Astrocyte of the hippocampus (primary cell): ENCODE measurements around the gene BLZF1.
"Not testable (repeated sequence)": the region's sequence is repeated elsewhere in the genome, so short reads cannot be mapped to it uniquely, and the experiment has no call there.

Source experiments
- DNase-seq: peaks from one replicate; pipeline ENCODE4 v3.0.0; 2011; ENCODE audit warnings: low read depth, low spot score

Gene BLZF1

GRCh38 chr1:169367686-169368405 lies at the start of gene BLZF1, which contains the start of gene NME7:
BLZF1 (plus strand) TSS chr1:169368195; CDS start chr1:169369523, 1,328 bp downstream.
NME7 (minus strand) TSS chr1:169367797; CDS start chr1:169367710, 87 bp downstream.
- DNase-seq, result peak; percentile 98

DNA sequence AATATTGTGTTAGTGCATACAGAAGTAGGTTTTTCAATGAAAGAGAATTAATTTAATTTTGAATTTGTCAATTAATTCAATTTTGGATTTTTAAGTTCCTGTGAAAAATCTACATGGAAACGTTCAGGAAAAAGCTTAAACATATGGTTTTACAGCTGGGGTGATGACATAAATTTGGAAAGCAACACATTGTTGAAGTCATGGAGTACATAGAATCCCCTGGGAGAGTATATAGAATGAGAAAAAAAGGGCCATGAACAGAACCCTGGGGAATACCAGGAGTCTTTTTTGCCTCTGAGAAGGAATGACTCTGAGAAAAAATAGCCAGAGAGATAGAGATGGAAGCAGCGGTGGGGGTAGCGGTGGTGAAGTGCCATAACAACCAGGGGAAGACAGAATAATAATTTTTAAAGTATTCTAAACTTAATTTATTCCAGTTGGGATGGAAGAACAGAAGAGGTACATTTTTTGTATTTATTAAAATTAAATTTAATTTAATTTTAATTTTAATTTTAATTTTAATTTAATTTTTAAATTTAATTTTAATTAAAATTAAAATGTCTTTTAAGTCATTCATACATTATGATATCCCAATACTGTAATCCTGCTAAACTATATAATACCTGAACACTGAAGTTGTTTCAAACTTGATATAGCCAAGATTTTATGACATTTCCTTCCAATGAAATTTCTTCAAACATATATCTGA lies 49.3 kb upstream of the BLZF1 start:
- no peak for DNase-seq

DNA sequence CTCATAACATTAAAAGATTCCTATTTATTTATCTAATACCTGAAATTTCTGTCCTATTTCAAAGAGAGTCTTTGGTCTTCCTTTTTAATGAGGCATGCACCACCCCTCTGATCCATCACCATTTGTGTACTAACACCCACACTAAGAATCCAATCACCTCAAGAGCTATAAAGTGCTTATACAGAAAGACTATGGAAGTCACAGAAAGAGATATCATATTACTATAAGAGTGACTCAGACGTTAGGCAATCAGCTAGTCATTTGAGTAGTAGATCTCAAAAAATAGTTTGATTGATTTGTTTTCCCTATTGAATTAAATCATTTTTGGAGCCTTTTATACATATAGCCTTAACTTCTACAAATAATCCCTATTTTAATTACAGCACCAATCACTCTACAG lies 46.5 kb upstream of the BLZF1 start:
- DNase-seq, result no peak

DNA sequence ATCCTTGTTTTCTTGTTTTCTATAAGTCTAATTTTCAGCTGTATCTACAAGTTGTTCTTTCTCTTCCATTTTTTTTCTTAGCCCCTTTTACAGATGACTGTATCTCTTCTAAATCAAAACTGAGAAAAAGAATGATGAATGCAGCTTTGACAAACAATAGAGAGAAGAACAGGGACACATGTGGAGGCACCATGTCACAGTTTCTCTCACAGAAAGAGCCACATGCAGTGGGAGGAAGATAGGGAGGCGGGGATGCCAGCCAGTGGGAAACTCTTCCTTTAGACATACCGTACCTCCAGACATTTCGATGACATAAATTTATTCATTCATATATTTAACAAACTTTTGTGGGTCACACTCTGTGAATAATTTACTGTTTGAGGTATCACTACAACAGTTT lies 45.9 kb upstream of the BLZF1 start:
- no peak for DNase-seq

DNA sequence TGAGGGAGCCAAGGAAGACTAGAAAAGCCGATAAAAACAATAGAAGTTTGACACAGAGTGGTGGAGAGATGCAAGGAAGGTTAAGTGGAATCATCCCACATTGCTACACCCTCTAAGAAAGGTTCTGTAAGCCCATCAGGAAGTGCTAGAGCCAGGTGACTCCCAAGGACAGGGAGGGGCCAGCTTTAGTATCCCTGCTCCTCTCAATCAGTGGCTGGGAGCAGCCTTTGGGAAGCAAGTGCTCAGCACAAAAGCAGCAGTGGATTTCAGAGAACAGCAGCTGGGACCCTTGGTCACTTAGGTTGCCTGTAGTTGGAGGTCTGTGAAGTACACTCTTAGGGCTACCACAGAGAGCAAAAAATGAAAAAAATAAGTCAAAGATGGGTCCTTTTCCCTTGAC lies 42.9 kb upstream of the BLZF1 start:
- DNase-seq, result no peak

GRCh38 chr1:169326261-169326955 lies 41.6 kb upstream of the BLZF1 start:
- DNase-seq, result no peak

- DNase-seq, result peak; percentile 20
These were observed 41.1 kb upstream of the BLZF1 start for GRCh38 chr1:169326956-169327268.

DNA sequence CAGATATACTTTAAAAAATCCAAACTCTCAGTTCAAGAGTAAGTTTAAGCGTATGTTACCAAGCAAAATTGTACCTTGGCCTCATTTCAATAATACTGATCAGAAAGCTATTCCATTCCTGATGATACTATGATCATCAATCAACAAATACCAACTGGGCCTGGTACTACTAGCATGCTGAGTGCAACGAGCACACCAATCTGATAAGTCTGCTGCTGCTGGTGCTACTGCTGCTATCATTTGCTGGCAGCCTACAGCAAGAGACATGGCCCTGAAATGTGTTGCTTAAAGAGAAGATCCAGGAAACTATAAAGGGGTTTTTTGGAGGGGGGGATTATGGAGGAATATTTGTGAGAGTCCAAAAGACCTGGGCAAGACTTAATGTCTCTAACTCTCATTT lies 40.1 kb upstream of the BLZF1 start:
- no peak for DNase-seq

GRCh38 chr1:169329383-169329782 lies 38.6 kb upstream of the BLZF1 start:
- no peak for DNase-seq

DNA sequence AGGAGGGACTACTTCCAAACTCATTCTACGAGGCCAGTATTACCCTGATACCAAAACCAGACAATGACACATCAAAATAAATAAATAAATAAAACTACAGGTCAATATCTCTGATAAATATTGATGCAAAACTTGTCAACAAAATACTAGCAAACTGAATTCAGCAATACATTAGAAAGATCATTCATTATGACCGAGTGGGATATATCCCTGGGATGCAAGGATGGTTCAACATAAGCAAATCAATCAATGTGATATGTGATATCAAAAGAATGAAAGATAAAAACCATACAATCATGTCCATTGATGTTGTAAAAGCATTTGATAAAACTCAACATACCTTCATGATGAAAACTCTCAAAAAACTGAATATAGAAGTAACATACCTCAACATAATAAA lies 37.1 kb upstream of the BLZF1 start:
- DNase-seq, result no peak

- DNase-seq, result not testable (repeated sequence)
These were observed 33.3 kb upstream of the BLZF1 start for GRCh38 chr1:169334727-169335126.

DNA sequence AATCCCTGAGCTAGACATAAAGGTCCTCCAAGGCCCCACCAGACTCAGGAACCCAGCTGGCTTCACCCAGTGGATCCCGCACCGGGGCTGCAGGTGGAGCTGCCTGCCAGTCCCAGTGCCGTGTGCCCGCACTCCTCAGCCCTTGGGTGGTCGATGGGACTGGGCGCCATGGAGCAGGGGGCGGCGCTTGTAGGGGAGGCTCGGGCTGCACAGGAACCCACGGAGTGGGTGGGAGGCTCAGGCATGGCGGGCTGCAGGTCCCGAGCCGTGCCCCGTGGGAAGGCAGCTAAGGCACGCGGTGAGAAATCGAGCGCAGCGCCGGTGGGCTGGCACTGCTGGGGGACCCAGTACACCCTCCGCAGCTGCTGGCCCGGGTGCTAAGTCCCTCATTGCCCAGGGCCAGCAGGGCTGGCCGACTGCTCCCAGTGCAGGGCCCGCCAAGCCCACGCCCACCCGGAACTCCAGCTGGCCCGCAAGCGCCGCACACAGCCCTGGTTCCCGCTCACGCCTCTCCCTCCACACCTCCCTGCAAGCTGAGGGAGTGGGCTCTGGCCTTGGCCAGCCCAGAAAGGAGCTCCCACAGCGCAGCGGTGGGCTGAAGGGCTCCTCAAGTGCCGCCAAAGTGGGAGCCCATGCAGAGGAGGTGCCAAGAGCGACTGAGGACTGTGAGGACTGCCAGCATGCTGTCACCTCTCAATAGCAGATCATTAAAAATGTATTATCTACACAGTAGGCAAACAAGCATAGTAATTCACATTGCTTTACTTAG lies 30.9 kb upstream of the BLZF1 start:
- not testable (repeated sequence) for DNase-seq

GRCh38 chr1:169338617-169339016 lies 29.4 kb upstream of the BLZF1 start:
- no peak for DNase-seq

DNA sequence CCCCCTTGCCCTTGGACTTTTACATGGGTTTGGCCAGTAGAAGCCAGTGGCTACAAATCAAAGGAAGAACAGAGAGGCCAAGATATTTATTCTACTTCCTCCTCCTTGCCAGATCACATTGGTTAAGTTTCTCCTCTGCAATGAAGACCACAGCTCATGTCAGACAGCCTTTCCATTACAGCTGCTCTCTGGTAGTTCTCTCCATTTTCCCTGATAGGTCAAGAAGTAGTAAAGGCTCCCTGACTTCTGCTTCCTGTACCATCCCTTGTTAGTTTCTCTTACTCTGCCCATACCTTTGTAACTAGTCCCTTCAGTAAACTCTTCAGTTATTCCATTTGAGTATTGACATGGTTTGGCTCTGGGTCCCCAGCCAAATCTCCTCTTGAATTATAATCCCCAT lies 28.2 kb upstream of the BLZF1 start:
- no peak for DNase-seq

DNA sequence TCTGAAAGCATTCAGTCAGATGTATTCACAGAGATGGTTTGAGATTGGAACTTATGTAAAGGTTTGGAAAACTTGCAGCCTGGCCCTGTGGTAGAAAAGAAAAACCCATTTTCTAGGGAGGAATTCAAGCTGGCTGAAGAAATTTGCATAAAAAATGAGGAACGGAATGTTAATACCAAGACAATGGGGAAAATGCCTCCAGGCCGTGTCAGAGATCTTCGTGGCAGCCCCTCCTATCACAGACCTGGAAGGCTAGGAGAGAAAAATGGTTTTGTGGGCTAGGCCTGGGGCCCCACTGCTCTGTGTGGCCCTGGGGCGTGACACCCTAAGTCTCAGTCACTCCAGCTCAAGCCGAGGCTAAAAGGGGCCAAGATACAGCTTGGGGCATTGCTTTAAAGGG lies 27.1 kb upstream of the BLZF1 start:
- no peak for DNase-seq

DNA sequence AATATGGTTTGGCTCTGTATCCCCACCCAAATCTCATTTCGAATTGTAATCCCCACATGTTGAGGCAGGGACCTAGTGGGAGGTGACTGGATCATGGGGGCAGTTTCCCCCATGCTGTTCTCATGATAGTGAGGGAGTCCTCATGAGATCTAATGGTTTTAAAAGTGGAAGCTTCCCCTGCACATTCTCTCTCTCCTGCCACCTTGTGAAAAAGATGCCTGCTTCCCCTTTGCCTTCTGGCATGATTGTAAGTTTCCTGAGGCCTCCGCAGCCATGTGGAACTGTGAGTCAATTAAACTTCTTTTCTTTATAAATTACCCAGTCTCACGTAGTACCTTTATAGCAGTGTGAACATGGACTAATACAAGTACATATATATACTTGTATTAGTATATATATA lies 25.9 kb upstream of the BLZF1 start:
- DNase-seq, result not testable (repeated sequence)

GRCh38 chr1:169345511-169345910 lies 22.5 kb upstream of the BLZF1 start:
- no peak for DNase-seq

DNA sequence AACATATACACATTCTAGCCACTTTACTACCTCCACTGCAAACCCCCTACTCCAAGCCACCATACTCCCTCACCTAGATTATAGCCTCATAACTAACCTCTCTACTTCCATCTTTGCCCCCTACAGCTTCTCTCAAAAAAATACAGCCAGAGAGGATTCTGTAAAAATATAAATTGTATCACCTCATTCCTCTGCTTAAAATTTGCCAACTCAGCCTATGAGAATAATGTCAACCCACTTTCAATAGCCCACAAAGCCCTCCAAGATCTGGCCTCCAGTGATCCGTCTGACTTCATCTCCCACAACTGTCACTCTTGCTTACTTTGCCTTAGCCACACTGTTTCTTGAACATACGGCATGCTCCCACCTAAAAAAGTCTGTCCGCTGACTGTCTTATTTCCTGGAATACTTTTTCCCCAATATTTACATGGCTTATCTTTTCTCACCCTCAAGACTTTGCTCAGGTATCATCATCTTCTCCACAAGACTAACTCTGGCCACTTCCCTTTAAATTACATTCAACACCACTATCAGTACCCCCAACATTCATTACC lies 21.9 kb upstream of the BLZF1 start:
- DNase-seq, result no peak

GRCh38 chr1:169347688-169348382 lies 20.2 kb upstream of the BLZF1 start:
- no peak for DNase-seq

DNA sequence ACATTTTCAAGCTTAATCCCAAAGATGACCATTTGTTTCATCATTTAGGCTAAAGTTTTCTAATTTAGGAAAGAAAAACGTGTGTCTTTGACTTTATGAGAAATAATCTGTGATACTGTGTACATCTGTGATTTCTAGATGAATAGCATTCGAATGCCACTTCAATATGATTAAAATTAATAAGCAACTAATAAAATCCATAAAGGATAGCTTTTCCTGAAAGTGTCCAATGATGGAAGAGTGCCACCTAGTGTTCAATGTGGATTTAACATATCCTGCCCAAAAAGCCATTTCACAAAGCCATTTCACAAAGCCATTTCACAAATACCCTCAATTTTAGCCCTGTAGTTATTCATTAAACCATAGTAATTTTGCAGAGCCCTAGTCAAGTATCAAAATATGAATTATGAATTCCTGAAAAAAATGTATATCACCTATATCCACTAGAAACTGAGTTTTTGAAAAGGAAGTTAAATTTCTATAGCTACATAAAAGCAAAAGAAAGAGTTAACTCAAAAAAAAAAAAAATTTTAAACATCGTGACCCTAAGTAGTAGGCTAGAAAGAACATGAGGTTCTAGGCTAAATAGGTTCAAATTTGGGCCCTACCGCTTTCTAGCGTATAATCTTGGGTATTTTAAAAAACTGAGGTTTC lies 19.5 kb upstream of the BLZF1 start:
- DNase-seq, result peak; percentile 72

DNA sequence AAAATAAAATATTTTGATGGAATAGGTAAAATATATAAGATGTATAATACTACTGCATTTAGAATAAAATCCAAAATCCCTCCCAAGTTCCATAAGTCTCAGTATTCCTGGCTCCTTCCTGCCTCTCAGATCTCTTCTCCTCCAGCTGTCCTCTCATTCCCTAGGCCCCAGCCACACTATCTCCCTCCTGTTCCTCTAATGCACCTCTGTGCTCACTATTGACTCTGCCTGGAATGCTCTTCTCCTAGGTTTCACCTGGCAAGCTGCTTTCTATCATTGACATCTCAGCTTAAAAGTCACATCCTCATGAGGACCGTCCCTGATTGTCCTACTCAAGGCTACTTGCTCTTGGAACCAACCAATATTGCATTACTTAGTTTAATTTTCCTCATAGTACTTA lies 7.6 kb upstream of the BLZF1 start:
- no peak for DNase-seq
